Stimulated activated CD4-positive, alpha-beta T cell treated with anti-CD3 and anti-CD28 coated beads, Interleukin-1b, Interleukin-23, amount 100 ng/mL, for 4 hours (primary cell): ENCODE measurements around the gene TP53I13.
A peak's percentile ranks its signal among the peaks of the same experiment; 100 is the strongest.

Experiments used
- DNase-seq, 2 donors: peaks; one replicate each; pipeline ENCODE4 v3.0.0-alpha.2; 2020; ENCODE audit warnings: low read depth in 2 of 2

The TP53I13 gene

GRCh38 chr17:29581583-29582253 is 13.2 kb downstream of the TP53I13 start:
- DNase-seq: no peak

- DNase-seq: no peak
Measured at GRCh38 chr17:29582254-29582765, 13.8 kb downstream of the TP53I13 start.

GRCh38 chr17:29582772-29583171 is 14.3 kb downstream of the TP53I13 start:
- DNase-seq: no peak

- DNase-seq: no peak
Measured at GRCh38 chr17:29583324-29584248, 15.1 kb downstream of the TP53I13 start.

- no peak for DNase-seq
Measured at GRCh38 chr17:29584452-29585079, 16.1 kb downstream of the TP53I13 start.

- DNase-seq: no peak
Measured at GRCh38 chr17:29585080-29585751, 16.7 kb downstream of the TP53I13 start.

GRCh38 chr17:29586676-29587469 is 18.4 kb downstream of the TP53I13 start:
- DNase-seq: no peak

- no peak for DNase-seq
Measured at GRCh38 chr17:29587591-29587990, 19.1 kb downstream of the TP53I13 start.

- no peak for DNase-seq
Measured at GRCh38 chr17:29588017-29588561, 19.6 kb downstream of the TP53I13 start.

GRCh38 chr17:29588562-29589411 is 20.3 kb downstream of the TP53I13 start:
- peak; percentile 48 to 60 for DNase-seq

- DNase-seq: peak; percentile 76 to 84
Measured at GRCh38 chr17:29589524-29590410, 21.3 kb downstream of the TP53I13 start, which contains the start of gene GIT1. Gene GIT1 (minus strand): TSS chr17:29589648. CDS start chr17:29589378, 270 bp downstream.

- no peak for DNase-seq
Measured at GRCh38 chr17:29590411-29591145, 22.1 kb downstream of the TP53I13 start.

GRCh38 chr17:29591146-29591736 is 22.7 kb downstream of the TP53I13 start:
- DNase-seq: no peak

GRCh38 chr17:29591737-29592608 is 23.5 kb downstream of the TP53I13 start:
- DNase-seq: peak; percentile 70 to 83

- DNase-seq: no peak
Measured at GRCh38 chr17:29592850-29593551, 24.5 kb downstream of the TP53I13 start, which contains the start of gene ANKRD13B. Gene ANKRD13B (plus strand): TSS chr17:29593132. CDS start chr17:29593622, 490 bp downstream.
